Dermis microvascular lymphatic vessel endothelial cell (primary cell): ENCODE data around the gene PROM1. TPM values are rescaled to one million over a fixed set of nuclear protein-coding genes. Genes with fewer than 3 reads are reported as not detected.
A peak's percentile ranks its signal among the peaks of the same experiment; 100 is the strongest.

Experiments
- DNase-seq, 2 donors: peaks; one replicate each; pipeline versions ENCODE4 v3.0.0 to v3.0.0-alpha.2; 2010; ENCODE audit warnings: low read depth in 2 of 2
- total RNA-seq: library from RNA; depleted of rRNA; stranded (reverse); fragments of >200 nt; gene quantifications from 2 replicates; pipeline ENCODE4 v1.2.1, GENCODE V29; 2014

The PROM1 gene
- total RNA-seq, result under 0.01 TPM in 2 replicates

- no peak for DNase-seq
These were observed at the start of gene PROM1 for GRCh38 chr4:16083241-16084191. Gene PROM1, minus strand, starts transcription at chr4:16084023. Its CDS starts 8,117 bp downstream, at chr4:16075906.

- no peak for DNase-seq
These were observed 49.6 kb upstream of the PROM1 start for GRCh38 chr4:16133406-16133805.

GRCh38 chr4:16131293-16131692 is 47.5 kb upstream of the PROM1 start:
- DNase-seq, result no peak

GRCh38 chr4:16129336-16129735 is 45.5 kb upstream of the PROM1 start:
- DNase-seq, result peak in 1 of 2 donors; percentile 39

- DNase-seq, result no peak
These were observed 42.9 kb upstream of the PROM1 start for GRCh38 chr4:16126714-16127113.

GRCh38 chr4:16125571-16126445 is 42.0 kb upstream of the PROM1 start:
- DNase-seq, result no peak

GRCh38 chr4:16124232-16124631 is 40.4 kb upstream of the PROM1 start:
- no peak for DNase-seq

- no peak for DNase-seq
These were observed 39.7 kb upstream of the PROM1 start for GRCh38 chr4:16123356-16124084.

GRCh38 chr4:16122784-16123183 is 39.0 kb upstream of the PROM1 start:
- DNase-seq, result no peak

- DNase-seq, result no peak
These were observed 38.5 kb upstream of the PROM1 start for GRCh38 chr4:16122308-16122711.

GRCh38 chr4:16120720-16121119 is 36.9 kb upstream of the PROM1 start:
- no peak for DNase-seq

GRCh38 chr4:16119981-16120380 is 36.2 kb upstream of the PROM1 start:
- no peak for DNase-seq

GRCh38 chr4:16118090-16118489 is 34.3 kb upstream of the PROM1 start:
- no peak for DNase-seq

- DNase-seq, result no peak
These were observed 33.3 kb upstream of the PROM1 start for GRCh38 chr4:16117164-16117563.

- DNase-seq, result no peak
These were observed 32.7 kb upstream of the PROM1 start for GRCh38 chr4:16116493-16116990.

GRCh38 chr4:16116019-16116418 is 32.2 kb upstream of the PROM1 start:
- no peak for DNase-seq

GRCh38 chr4:16114546-16114945 is 30.7 kb upstream of the PROM1 start:
- DNase-seq, result no peak

GRCh38 chr4:16113741-16114140 is 29.9 kb upstream of the PROM1 start:
- DNase-seq, result no peak

- no peak for DNase-seq
These were observed 27.7 kb upstream of the PROM1 start for GRCh38 chr4:16111533-16111932.

- DNase-seq, result no peak
These were observed 27.0 kb upstream of the PROM1 start for GRCh38 chr4:16110661-16111290.

GRCh38 chr4:16110199-16110598 is 26.4 kb upstream of the PROM1 start:
- no peak for DNase-seq
